Erythroblast (primary cell): Measurements from ENCODE around the gene GCC2.

Experiments used
- GATA1 ChIP-seq: IDR thresholded peaks from 2 replicates; pipeline ENCODE4 v1.6.1; 2011; ENCODE audit warnings: low read depth, mild to moderate bottlenecking, control low read depth, low read length, moderate library complexity
- POLR2A ChIP-seq: IDR thresholded peaks from 2 replicates; pipeline ENCODE4 v1.6.1; 2011; ENCODE audit warnings: mild to moderate bottlenecking, low read length

GRCh38 chr2:108491848-108492247 lies 42.8 kb downstream of the GCC2 start:
- no peak for TF ChIP-seq POLR2A
- no peak for TF ChIP-seq GATA1
